ENCODE measurements around the gene CACNA1C. TPM values are rescaled to one million over a fixed set of nuclear protein-coding genes. Genes with fewer than 3 reads are reported as not detected.

The CACNA1C gene
- total RNA-seq, 2 experiments from 2014 or later, result 0.69 to 1.4 TPM

DNA sequence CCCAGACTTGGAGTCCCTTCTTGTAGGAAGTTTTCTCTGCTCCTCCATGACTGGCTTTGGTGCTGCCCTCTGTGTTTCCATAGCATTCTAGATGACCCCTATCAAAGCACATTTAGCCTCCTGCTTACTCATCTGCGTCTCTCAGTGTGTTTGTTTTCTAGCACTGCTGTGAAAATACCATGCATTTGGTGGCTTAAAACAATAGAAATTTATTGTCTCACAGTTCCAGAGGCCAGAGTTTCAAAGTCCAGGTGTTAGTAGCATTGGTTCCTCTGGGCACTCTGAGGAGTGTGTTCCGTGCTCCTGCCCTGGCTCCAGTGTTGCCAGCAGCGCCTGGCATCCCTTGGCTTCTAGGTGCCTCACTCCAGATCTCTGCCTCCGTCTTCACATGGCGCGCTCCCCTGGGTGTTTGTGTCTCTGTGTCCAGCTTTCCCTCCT, 86.1 kb downstream of the CACNA1C start:
- Histone ChIP-seq H3K4me1 (ENCODE audit: insufficient read depth, low read length, poor library complexity, severe bottlenecking) (no peaks in the 10 kb centered on the region), H3K9me2 (ENCODE audit: insufficient read depth, low read length) (no peaks in the 10 kb centered on the region), H4K20me1 (ENCODE audit: insufficient read depth, low read length) (no peaks in the 10 kb centered on the region), H3K27ac (ENCODE audit: low read depth, low read length, poor library complexity, severe bottlenecking) (no peak overlapping the region), H3K4me2 (ENCODE audit: low read length) (no peak overlapping the region), H3K36me3 (ENCODE audit: insufficient read depth, low read length) (no peaks in the 10 kb centered on the region), H2AFZ (ENCODE audit: low read length) (no peak overlapping the region), H3K9me3 (ENCODE audit: low read length) (no peaks in the 10 kb centered on the region), H3K4me3 (ENCODE audit: low read depth, low read length, poor library complexity, severe bottlenecking) (no peak overlapping the region), H3K79me2 (ENCODE audit: insufficient read depth, low read depth, low read length) (no peaks in the 10 kb centered on the region)
- BruUV-seq (replicated peaks), result no TSS peak
- TF ChIP-seq EZH2phosphoT487 (IDR thresholded peaks at IDR 0.05; ENCODE audit: borderline replicate concordance, low read depth, low read length), result no peak
- TF ChIP-seq, protein P1, sequence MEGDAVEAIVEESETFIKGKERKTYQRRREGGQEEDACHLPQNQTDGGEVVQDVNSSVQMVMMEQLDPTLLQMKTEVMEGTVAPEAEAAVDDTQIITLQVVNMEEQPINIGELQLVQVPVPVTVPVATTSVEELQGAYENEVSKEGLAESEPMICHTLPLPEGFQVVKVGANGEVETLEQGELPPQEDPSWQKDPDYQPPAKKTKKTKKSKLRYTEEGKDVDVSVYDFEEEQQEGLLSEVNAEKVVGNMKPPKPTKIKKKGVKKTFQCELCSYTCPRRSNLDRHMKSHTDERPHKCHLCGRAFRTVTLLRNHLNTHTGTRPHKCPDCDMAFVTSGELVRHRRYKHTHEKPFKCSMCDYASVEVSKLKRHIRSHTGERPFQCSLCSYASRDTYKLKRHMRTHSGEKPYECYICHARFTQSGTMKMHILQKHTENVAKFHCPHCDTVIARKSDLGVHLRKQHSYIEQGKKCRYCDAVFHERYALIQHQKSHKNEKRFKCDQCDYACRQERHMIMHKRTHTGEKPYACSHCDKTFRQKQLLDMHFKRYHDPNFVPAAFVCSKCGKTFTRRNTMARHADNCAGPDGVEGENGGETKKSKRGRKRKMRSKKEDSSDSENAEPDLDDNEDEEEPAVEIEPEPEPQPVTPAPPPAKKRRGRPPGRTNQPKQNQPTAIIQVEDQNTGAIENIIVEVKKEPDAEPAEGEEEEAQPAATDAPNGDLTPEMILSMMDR (conservative IDR thresholded peaks at IDR 0.05; ENCODE audit: low read length), result no peak
- intact Hi-C loops (cut with micrococcal nuclease; ENCODE audit: unreplicated experiment), result no loop called here
- CTCF ChIA-PET (ENCODE audit: unreplicated experiment), result no interaction called here
- POLR2A ChIA-PET, result no interaction called here
- DNase-seq (ENCODE audit: low spot score), result no peak

DNA sequence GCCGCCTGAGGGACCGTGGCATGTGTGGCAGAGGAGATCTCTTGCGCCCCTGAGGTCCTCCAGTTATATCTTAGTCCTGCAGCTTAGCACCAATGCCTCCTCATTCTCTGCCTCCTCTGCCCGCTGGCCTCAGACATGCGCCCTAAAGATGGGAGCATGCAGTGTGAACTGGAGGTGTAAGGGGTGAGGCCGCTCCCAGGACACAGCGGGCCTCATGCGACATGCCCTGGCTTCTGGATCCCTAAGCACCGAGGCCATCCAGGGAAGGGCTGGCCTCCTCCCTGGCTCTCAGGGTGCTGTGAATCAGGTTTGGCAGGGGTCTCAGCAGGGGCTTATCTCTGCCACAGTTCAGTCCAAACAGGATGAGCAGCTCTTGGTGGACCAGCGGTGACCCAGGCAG, 86.9 kb downstream of the CACNA1C start:
- Histone ChIP-seq H3K4me1 (ENCODE audit: insufficient read depth, low read length, poor library complexity, severe bottlenecking) (no peaks in the 10 kb centered on the region), H3K79me2 (ENCODE audit: insufficient read depth, low read depth, low read length) (no peaks in the 10 kb centered on the region), H3K27ac (ENCODE audit: low read depth, low read length, poor library complexity, severe bottlenecking) (no peak overlapping the region), H2AFZ (ENCODE audit: low read length) (no peak overlapping the region), H4K20me1 (ENCODE audit: insufficient read depth, low read length) (no peaks in the 10 kb centered on the region), H3K4me2 (ENCODE audit: low read length) (no peak overlapping the region), H3K9me2 (ENCODE audit: insufficient read depth, low read length) (no peaks in the 10 kb centered on the region), H3K36me3 (ENCODE audit: insufficient read depth, low read length) (no peaks in the 10 kb centered on the region), H3K4me3 (ENCODE audit: low read depth, low read length, poor library complexity, severe bottlenecking) (no peak overlapping the region), H3K9me3 (ENCODE audit: low read length) (no peaks in the 10 kb centered on the region)
- DNase-seq (ENCODE audit: low spot score), result no peak
- CTCF ChIA-PET (ENCODE audit: unreplicated experiment), result no interaction called here
- BruUV-seq (replicated peaks), result no TSS peak
- POLR2A ChIA-PET, result no interaction called here
- no peak for TF ChIP-seq EZH2phosphoT487 (IDR thresholded peaks at IDR 0.05; ENCODE audit: borderline replicate concordance, low read depth, low read length)
- TF ChIP-seq, protein P1 (conservative IDR thresholded peaks at IDR 0.05; ENCODE audit: low read length), result no peak
- intact Hi-C loops (cut with micrococcal nuclease; ENCODE audit: unreplicated experiment), result no loop called here

DNA sequence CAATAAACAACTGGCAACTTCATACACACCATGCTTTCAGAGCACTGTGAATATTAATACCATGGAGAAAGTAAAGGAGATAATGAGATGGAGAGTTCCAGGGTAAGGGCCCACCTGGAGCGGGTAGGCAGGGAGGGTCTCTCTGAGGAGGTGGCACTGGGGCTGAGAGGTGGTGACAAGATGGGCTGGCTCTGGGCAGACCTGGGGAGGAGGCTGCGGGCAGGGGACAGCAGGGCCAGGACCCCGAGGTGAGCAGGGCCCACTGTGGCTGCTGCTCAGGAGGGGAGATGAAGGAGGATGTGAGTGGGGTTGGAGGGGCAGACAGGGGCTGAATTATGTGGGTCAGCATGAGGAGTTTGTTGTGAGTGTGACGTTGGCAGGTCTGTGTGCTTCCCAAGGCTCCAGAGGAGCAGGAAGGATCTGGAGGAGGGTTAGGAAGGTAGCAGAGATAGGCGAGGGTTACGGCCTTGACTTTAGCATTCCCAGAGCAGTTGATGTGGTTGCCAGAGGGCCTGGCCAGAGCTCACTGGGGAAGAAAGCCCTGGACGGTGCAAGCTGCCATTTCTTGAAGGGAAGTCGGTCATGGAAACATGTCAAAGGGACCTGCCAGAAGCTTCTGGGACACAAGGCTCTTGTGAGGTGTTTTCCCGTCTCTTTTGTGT, 88.2 kb downstream of the CACNA1C start:
- POLR2A ChIA-PET, result no interaction called here
- TF ChIP-seq EZH2phosphoT487 (IDR thresholded peaks at IDR 0.05; ENCODE audit: borderline replicate concordance, low read depth, low read length), result no peak
- TF ChIP-seq, protein P1 (conservative IDR thresholded peaks at IDR 0.05; ENCODE audit: low read length), result no peak

More for the DNA sequence above, 88.2 kb downstream of the CACNA1C start:
- Histone ChIP-seq H3K9me2 (ENCODE audit: insufficient read depth, low read length) (no peaks in the 10 kb centered on the region), H3K4me3 (ENCODE audit: low read depth, low read length, poor library complexity, severe bottlenecking) (no peak overlapping the region), H3K4me1 (ENCODE audit: insufficient read depth, low read length, poor library complexity, severe bottlenecking) (no peaks in the 10 kb centered on the region), H3K4me2 (ENCODE audit: low read length) (no peak overlapping the region), H3K79me2 (ENCODE audit: insufficient read depth, low read depth, low read length) (no peaks in the 10 kb centered on the region), H4K20me1 (ENCODE audit: insufficient read depth, low read length) (no peaks in the 10 kb centered on the region), H2AFZ (ENCODE audit: low read length) (no peak overlapping the region), H3K27ac (ENCODE audit: low read depth, low read length, poor library complexity, severe bottlenecking) (no peak overlapping the region), H3K9me3 (ENCODE audit: low read length) (no peaks in the 10 kb centered on the region), H3K36me3 (ENCODE audit: insufficient read depth, low read length) (no peaks in the 10 kb centered on the region)
- BruUV-seq (replicated peaks), result no TSS peak
- no peak for DNase-seq (ENCODE audit: low spot score)
- intact Hi-C loops (cut with micrococcal nuclease; ENCODE audit: unreplicated experiment), result no loop called here
- CTCF ChIA-PET (ENCODE audit: unreplicated experiment), result no interaction called here
